Choroid plexus epithelial cell (primary cell): ENCODE measurements around the gene C2.

Experiments
- DNase-seq: peaks from one replicate; pipeline ENCODE4 v3.0.0-alpha.2; 2010; ENCODE audit warnings: low read depth
- H3K4me3 ChIP-seq: 2 replicates; pipeline ENCODE4 v1.5.1; 2011; ENCODE audit warnings: low read depth, mild to moderate bottlenecking, control low read depth, low read length, moderate library complexity
- CTCF ChIP-seq: conservative IDR thresholded peaks from 2 replicates; pipeline ENCODE4 v1.5.1; 2011; ENCODE audit warnings: low read depth, mild to moderate bottlenecking, control low read depth, inconsistent platforms, low read length, moderate library complexity

The C2 gene

GRCh38 chr6:31966997-31967925 lies 39.7 kb downstream of the C2 start:
- no peak for DNase-seq
- no peak for TF ChIP-seq CTCF
- H3K4me3 ChIP-seq: no peak overlapping the region

- no peak for DNase-seq
- TF ChIP-seq CTCF: no peak
- H3K4me3 ChIP-seq: no peak overlapping the region
These were observed 40.4 kb downstream of the C2 start for GRCh38 chr6:31967926-31968320.

GRCh38 chr6:31968326-31968725 lies 40.8 kb downstream of the C2 start:
- TF ChIP-seq CTCF: no peak
- no peak overlapping the region for H3K4me3 ChIP-seq
- DNase-seq: no peak

- DNase-seq: no peak
- H3K4me3 ChIP-seq: no peak overlapping the region
- TF ChIP-seq CTCF: no peak
These were observed 41.5 kb downstream of the C2 start for GRCh38 chr6:31968791-31969711.

GRCh38 chr6:31969712-31970603 lies 42.4 kb downstream of the C2 start:
- TF ChIP-seq CTCF: no peak
- peak overlapping the region; percentile 73 for H3K4me3 ChIP-seq
- peak; percentile 45 for DNase-seq

- peak overlapping the region; percentile 73 for H3K4me3 ChIP-seq
- peak; percentile 6 for DNase-seq
- no peak for TF ChIP-seq CTCF
These were observed 43.2 kb downstream of the C2 start for GRCh38 chr6:31970604-31971271.
